ACHN (cell line): Measurements from ENCODE around the gene HNF4A.
"Not testable (repeated sequence)": the region's sequence is repeated elsewhere in the genome, so short reads cannot be mapped to it uniquely, and the experiment has no call there.

Source experiments
- DNase-seq: peaks from one replicate; pipeline ENCODE4 v3.0.0-alpha.2; 2015
- in situ Hi-C: cut with HindIII; loops from 2 replicates; pipeline ENCODE4 v1.10.0; 2017; ENCODE audit warnings: low sequenced_read_pairs, low pct_ligation_motif_present, low pct_unique_long_range_greater_than_20kb

Gene HNF4A

GRCh38 chr20:44355498-44356352, at the start of gene HNF4A:
HNF4A (plus strand) TSS chr20:44355699; CDS start chr20:44355805, 106 bp downstream.
- no peak for DNase-seq
- in situ Hi-C loops: no loop called here

- no peak for DNase-seq
- in situ Hi-C loops: no loop called here
These were observed 48.6 kb upstream of the HNF4A start for GRCh38 chr20:44306927-44307326.

GRCh38 chr20:44309763-44310663, 45.5 kb upstream of the HNF4A start:
- in situ Hi-C loops: no loop called here
- DNase-seq: peak; percentile 30

- in situ Hi-C loops: no loop called here
These were observed 44.5 kb upstream of the HNF4A start, which contains the start of gene FITM2 for GRCh38 chr20:44310664-44311639. FITM2 (minus strand) TSS chr20:44311202; CDS start chr20:44311148, 54 bp downstream.

GRCh38 chr20:44314870-44315269, 40.6 kb upstream of the HNF4A start:
- in situ Hi-C loops: no loop called here
- DNase-seq: no peak

More at GRCh38 chr20:44310664-44311639, 44.5 kb upstream of the HNF4A start, which contains the start of gene FITM2:
- peak; percentile 93 for DNase-seq

- in situ Hi-C loops: no loop called here
- no peak for DNase-seq
These were observed 35.6 kb upstream of the HNF4A start for GRCh38 chr20:44319839-44320422.

GRCh38 chr20:44324343-44324742, 31.2 kb upstream of the HNF4A start:
- DNase-seq: no peak
- in situ Hi-C loops: no loop called here

- DNase-seq: no peak
- in situ Hi-C loops: no loop called here
These were observed 28.9 kb upstream of the HNF4A start for GRCh38 chr20:44326391-44327159.

GRCh38 chr20:44327748-44328147, 27.8 kb upstream of the HNF4A start:
- in situ Hi-C loops, DNase-seq: not testable (repeated sequence)

GRCh38 chr20:44328428-44328827, 27.1 kb upstream of the HNF4A start:
- in situ Hi-C loops: no loop called here
- no peak for DNase-seq

- DNase-seq: no peak
- in situ Hi-C loops: no loop called here
These were observed 24.3 kb upstream of the HNF4A start for GRCh38 chr20:44331201-44331600.

- in situ Hi-C loops: no loop called here
- no peak for DNase-seq
These were observed 21.2 kb upstream of the HNF4A start for GRCh38 chr20:44334306-44334705.

GRCh38 chr20:44334709-44335108, 20.8 kb upstream of the HNF4A start:
- no peak for DNase-seq
- in situ Hi-C loops: no loop called here

- in situ Hi-C loops: no loop called here
- DNase-seq: no peak
These were observed 19.8 kb upstream of the HNF4A start for GRCh38 chr20:44335675-44336074.

GRCh38 chr20:44336086-44336485, 19.4 kb upstream of the HNF4A start:
- DNase-seq: no peak

GRCh38 chr20:44336725-44337380, 18.6 kb upstream of the HNF4A start, which contains the start of gene R3HDML:
R3HDML (plus strand) TSS chr20:44337043; CDS start chr20:44337158, 115 bp downstream.
- in situ Hi-C loops: no loop called here
- no peak for DNase-seq

More at GRCh38 chr20:44336086-44336485, 19.4 kb upstream of the HNF4A start:
- in situ Hi-C loops: no loop called here
